Breast epithelium (tissue), 3 donors: Measurements from ENCODE around the gene PAPOLB.

Source experiments
- CTCF ChIP-seq, 3 donors: fragments of 450-650 bp; IDR thresholded peaks; one replicate each; pipeline ENCODE4 v1.5.1; 2016 to 2017; ENCODE audit warnings: antibody characterized with exemption in 3 of 3, mild to moderate bottlenecking in 3 of 3, moderate library complexity in 3 of 3
- POLR2A ChIP-seq: fragments of 450-650 bp; IDR thresholded peaks from one replicate; pipeline ENCODE4 v1.6.1; 2016; ENCODE audit warnings: antibody characterized with exemption, mild to moderate bottlenecking, moderate library complexity

GRCh38 chr7:4886671-4887070 lies 24.8 kb upstream of the PAPOLB start:
- no peak for TF ChIP-seq CTCF (IDR thresholded peaks at IDR 0.05)
- TF ChIP-seq POLR2A = no peak
